K562 (cell line): ENCODE results near the gene CD164L2. TPM values are rescaled to one million over a fixed set of nuclear protein-coding genes. Genes with fewer than 3 reads are reported as not detected.
A peak's percentile ranks its signal among the peaks of the same experiment; 100 is the strongest.

ENCODE experiments used
- CBX5 ChIP-seq: IDR thresholded peaks from 2 replicates; pipeline ENCODE4 v1.6.1; 2014; ENCODE audit warnings: low read depth, borderline replicate concordance
- CTBP1 ChIP-seq: fragments of 450-650 bp; IDR thresholded peaks from 2 replicates; pipeline ENCODE4 v1.6.1; 2016; ENCODE audit warnings: borderline replicate concordance
- EGR1 ChIP-seq: fragments of 450-650 bp; conservative IDR thresholded peaks from 2 replicates; pipeline ENCODE4 v1.6.1; 2017; ENCODE audit warnings: mild to moderate bottlenecking
- FOXM1 ChIP-seq, 2 experiments: fragments of 450-650 bp in 1 of 2; sonication (generic) in 1 of 2; formaldehyde crosslinking in 1 of 2; IDR thresholded peaks; 2 replicates each; pipeline versions ENCODE4 v1.6.1 to v1.9.0; 2017 to 2022; ENCODE audit warnings: low read depth in 2 of 2, mild to moderate bottlenecking in 2 of 2, missing genetic modification reagents in 1 of 2, moderate library complexity in 1 of 2
- GATAD2A ChIP-seq: fragments of 450-650 bp; IDR thresholded peaks from 2 replicates; pipeline ENCODE4 v1.6.1; 2017
- OTX1 ChIP-seq: fragments of 450-650 bp; formaldehyde crosslinking; IDR thresholded peaks from 2 replicates; pipeline ENCODE4 v1.4.0; 2022; ENCODE audit warnings: mild to moderate bottlenecking
- POLR2G ChIP-seq: fragments of 200-400 bp; formaldehyde crosslinking; IDR thresholded peaks from 2 replicates; pipeline ENCODE4 v1.6.1; 2017; ENCODE audit warnings: low read depth, mild to moderate bottlenecking, antibody characterized with exemption, low read length, moderate library complexity
- SREBF1 ChIP-seq: fragments of 150-350 bp; IDR thresholded peaks from 2 replicates; pipeline ENCODE4 v1.6.1; 2014; ENCODE audit warnings: antibody characterized with exemption, low read depth, low read length, borderline replicate concordance
- SREBF2 ChIP-seq: sonication (generic); formaldehyde crosslinking; IDR thresholded peaks from 2 replicates; pipeline ENCODE4 v1.4.0; 2020; ENCODE audit warnings: mild to moderate bottlenecking, missing genetic modification reagents
- TOE1 ChIP-seq, 2 experiments: fragments of 450-650 bp in 1 of 2; sonication (generic) in 1 of 2; formaldehyde crosslinking in 1 of 2; IDR thresholded peaks; 2 replicates each; pipeline versions ENCODE4 v1.7.1 to v1.8.0; 2016 to 2022; ENCODE audit warnings: borderline replicate concordance in 2 of 2, mild to moderate bottlenecking in 2 of 2, antibody characterized with exemption in 1 of 2, inconsistent platforms in 1 of 2, low read depth in 1 of 2, missing genetic modification reagents in 1 of 2, moderate library complexity in 1 of 2
- TSC22D4 ChIP-seq: fragments of 450-650 bp; IDR thresholded peaks from 2 replicates; pipeline ENCODE4 v1.6.1; 2016; ENCODE audit warnings: missing genetic modification characterization, missing biosample characterization, control low read depth
- polyA plus RNA-seq, 8 experiments: library from polyadenylated mRNA; depleted of rRNA in 4 of 8; stranded (reverse) in 5 of 8; unstranded in 3 of 8; fragments of >200 nt; fragmentation: Nextera tagmentation in 2 of 8; fragmentation: Illumina TruSeq in 1 of 8; extraction: Ambion mirVana in 2 of 8; extraction: Trizol in 1 of 8; gene quantifications; 2 replicates each; pipeline versions ENCODE4 v1.2.1 to v1.2.3, GENCODE V29; 2011 to 2014; ENCODE audit warnings: inconsistent platforms in 1 of 8, missing spikeins in 1 of 8
- total RNA-seq, 7 experiments: library from RNA; depleted of rRNA in 6 of 7; stranded (reverse); fragments of >200 nt in 6 of 7; fragmentation: Illumina TruSeq in 2 of 7; extraction: Trizol in 2 of 7; gene quantifications; 2 replicates each; pipeline versions ENCODE4 v1.2.1 to v1.2.3, GENCODE V29; 2011 to 2021; ENCODE audit warnings: low replicate concordance in 1 of 7
- TF ChIP-seq, protein P1 (sequence below): fragments of 450-650 bp; IDR thresholded peaks from 2 replicates; pipeline ENCODE4 v1.6.1; 2017; ENCODE audit warnings: antibody characterized with exemption, mild to moderate bottlenecking
- TF ChIP-seq, protein P2 (sequence below): fragments of 450-650 bp; conservative IDR thresholded peaks from 2 replicates; pipeline ENCODE4 v1.6.1; 2016; ENCODE audit warnings: missing genetic modification characterization, low read depth, mild to moderate bottlenecking, missing compliant biosample characterization, moderate library complexity
- TF ChIP-seq, protein P3 (sequence below): fragments of 150-350 bp; conservative IDR thresholded peaks from 2 replicates; pipeline ENCODE4 v1.6.1; 2014; ENCODE audit warnings: low read length
- TF ChIP-seq, protein P4 (sequence below): fragments of 450-650 bp; IDR thresholded peaks from one replicate; pipeline ENCODE4 v1.6.1; 2018; ENCODE audit warnings: mild to moderate bottlenecking, moderate library complexity; ENCODE audit not compliant: partially characterized antibody

Gene CD164L2
- total and polyA plus RNA-seq, 9 of the 15 experiments (the other 6 are each of a cell fraction or from before 2014, with no cell fraction given): 0.08 to 0.92 (median 0.38) TPM; not detected in 1

DNA sequence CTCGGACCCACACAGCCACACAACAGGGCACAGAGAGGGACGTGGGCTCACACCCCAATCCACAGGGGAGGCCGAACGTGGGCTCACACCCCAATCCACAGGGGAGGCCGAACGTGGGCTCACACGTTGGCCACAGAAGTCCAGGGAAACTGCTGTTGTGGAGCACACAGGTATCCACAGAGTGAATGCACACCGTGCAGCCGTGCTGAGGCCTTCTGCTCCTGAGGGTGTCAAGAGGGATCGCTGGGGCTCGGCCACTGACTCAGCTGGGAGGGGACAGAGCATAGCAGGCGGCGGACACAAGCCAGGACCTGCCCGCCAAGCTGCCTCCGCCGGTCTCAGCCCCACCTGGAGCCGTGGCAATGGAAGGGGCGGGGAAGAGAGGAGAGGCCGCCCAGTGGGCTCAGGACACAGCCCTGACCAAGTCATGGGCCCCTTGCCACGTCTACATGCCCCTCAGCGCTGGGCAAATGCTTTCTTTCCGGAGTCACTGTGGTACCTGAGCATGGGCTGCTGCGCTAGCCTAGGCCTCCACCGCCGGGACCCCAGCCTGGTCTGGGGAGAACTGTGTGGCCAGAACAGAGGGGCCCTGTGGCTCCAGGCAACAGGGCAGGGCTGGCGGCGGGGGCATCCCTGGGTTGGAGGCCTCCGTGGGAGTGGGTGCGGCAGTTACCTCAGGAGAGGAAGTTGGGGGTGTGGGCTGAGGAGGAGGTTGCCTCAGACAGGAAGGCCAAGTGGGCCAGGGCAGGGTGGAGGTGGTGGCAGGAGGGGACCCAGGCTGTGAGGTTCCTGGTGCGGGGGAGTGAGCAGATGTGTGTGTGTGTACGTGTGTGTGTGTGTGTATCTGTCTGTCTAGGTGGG is 40.1 kb downstream of the CD164L2 start (continued):
- peak; percentile 35; the same call in 1 of the 2 replicates for TF ChIP-seq POLR2G
- TF ChIP-seq, protein P1, sequence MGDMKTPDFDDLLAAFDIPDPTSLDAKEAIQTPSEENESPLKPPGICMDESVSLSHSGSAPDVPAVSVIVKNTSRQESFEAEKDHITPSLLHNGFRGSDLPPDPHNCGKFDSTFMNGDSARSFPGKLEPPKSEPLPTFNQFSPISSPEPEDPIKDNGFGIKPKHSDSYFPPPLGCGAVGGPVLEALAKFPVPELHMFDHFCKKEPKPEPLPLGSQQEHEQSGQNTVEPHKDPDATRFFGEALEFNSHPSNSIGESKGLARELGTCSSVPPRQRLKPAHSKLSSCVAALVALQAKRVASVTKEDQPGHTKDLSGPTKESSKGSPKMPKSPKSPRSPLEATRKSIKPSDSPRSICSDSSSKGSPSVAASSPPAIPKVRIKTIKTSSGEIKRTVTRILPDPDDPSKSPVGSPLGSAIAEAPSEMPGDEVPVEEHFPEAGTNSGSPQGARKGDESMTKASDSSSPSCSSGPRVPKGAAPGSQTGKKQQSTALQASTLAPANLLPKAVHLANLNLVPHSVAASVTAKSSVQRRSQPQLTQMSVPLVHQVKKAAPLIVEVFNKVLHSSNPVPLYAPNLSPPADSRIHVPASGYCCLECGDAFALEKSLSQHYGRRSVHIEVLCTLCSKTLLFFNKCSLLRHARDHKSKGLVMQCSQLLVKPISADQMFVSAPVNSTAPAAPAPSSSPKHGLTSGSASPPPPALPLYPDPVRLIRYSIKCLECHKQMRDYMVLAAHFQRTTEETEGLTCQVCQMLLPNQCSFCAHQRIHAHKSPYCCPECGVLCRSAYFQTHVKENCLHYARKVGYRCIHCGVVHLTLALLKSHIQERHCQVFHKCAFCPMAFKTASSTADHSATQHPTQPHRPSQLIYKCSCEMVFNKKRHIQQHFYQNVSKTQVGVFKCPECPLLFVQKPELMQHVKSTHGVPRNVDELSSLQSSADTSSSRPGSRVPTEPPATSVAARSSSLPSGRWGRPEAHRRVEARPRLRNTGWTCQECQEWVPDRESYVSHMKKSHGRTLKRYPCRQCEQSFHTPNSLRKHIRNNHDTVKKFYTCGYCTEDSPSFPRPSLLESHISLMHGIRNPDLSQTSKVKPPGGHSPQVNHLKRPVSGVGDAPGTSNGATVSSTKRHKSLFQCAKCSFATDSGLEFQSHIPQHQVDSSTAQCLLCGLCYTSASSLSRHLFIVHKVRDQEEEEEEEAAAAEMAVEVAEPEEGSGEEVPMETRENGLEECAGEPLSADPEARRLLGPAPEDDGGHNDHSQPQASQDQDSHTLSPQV: peak; percentile 73
- TF ChIP-seq, protein P2, sequence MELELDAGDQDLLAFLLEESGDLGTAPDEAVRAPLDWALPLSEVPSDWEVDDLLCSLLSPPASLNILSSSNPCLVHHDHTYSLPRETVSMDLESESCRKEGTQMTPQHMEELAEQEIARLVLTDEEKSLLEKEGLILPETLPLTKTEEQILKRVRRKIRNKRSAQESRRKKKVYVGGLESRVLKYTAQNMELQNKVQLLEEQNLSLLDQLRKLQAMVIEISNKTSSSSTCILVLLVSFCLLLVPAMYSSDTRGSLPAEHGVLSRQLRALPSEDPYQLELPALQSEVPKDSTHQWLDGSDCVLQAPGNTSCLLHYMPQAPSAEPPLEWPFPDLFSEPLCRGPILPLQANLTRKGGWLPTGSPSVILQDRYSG: no peak
- TF ChIP-seq GATAD2A: peak; percentile 85; the same call in 1 of the 2 replicates
- TF ChIP-seq, protein P3, sequence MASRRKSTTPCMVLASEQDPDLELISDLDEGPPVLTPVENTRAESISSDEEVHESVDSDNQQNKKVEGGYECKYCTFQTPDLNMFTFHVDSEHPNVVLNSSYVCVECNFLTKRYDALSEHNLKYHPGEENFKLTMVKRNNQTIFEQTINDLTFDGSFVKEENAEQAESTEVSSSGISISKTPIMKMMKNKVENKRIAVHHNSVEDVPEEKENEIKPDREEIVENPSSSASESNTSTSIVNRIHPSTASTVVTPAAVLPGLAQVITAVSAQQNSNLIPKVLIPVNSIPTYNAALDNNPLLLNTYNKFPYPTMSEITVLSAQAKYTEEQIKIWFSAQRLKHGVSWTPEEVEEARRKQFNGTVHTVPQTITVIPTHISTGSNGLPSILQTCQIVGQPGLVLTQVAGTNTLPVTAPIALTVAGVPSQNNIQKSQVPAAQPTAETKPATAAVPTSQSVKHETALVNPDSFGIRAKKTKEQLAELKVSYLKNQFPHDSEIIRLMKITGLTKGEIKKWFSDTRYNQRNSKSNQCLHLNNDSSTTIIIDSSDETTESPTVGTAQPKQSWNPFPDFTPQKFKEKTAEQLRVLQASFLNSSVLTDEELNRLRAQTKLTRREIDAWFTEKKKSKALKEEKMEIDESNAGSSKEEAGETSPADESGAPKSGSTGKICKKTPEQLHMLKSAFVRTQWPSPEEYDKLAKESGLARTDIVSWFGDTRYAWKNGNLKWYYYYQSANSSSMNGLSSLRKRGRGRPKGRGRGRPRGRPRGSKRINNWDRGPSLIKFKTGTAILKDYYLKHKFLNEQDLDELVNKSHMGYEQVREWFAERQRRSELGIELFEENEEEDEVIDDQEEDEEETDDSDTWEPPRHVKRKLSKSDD: no peak
- TF ChIP-seq EGR1: peak; percentile 93
- no peak for TF ChIP-seq SREBF1
- 0 out of 2 replicates have a peak, but pooled peaks have one; percentile 10 for TF ChIP-seq OTX1 (CRISPR knock-in tag)
- TF ChIP-seq TSC22D4 (tag): no peak
- no peak for TF ChIP-seq TOE1 (IDR thresholded peaks at IDR 0.05; ENCODE audit: borderline replicate concordance)
- TF ChIP-seq TOE1 (CRISPR knock-in tag; IDR thresholded peaks at IDR 0.05; ENCODE audit: borderline replicate concordance, low read depth): peak; percentile 81; the same call in 1 of the 2 replicates
- no peak for TF ChIP-seq FOXM1 (IDR thresholded peaks at IDR 0.05; ENCODE audit: low read depth)
- TF ChIP-seq FOXM1 (CRISPR knock-in tag; IDR thresholded peaks at IDR 0.05; ENCODE audit: low read depth): peak; percentile 71; the same call in 1 of the 2 replicates
- TF ChIP-seq SREBF2 (CRISPR knock-in tag): no peak
- TF ChIP-seq, protein P4, sequence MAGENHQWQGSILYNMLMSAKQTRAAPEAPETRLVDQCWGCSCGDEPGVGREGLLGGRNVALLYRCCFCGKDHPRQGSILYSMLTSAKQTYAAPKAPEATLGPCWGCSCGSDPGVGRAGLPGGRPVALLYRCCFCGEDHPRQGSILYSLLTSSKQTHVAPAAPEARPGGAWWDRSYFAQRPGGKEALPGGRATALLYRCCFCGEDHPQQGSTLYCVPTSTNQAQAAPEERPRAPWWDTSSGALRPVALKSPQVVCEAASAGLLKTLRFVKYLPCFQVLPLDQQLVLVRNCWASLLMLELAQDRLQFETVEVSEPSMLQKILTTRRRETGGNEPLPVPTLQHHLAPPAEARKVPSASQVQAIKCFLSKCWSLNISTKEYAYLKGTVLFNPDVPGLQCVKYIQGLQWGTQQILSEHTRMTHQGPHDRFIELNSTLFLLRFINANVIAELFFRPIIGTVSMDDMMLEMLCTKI: no peak
- no peak for TF ChIP-seq CBX5
- peak; percentile 34; the same call in 1 of the 2 replicates for TF ChIP-seq CTBP1
